GM18867 (cell line): Measurements from ENCODE around the gene SMPD3.

Source experiments
- ATAC-seq: cut with Tn5 transposase; IDR thresholded peaks from one replicate; pipeline ENCODE4 v1.9.1; 2021; ENCODE audit warnings: mild to moderate bottlenecking, moderate library complexity; ENCODE audit not compliant: unreplicated experiment

Gene SMPD3

DNA sequence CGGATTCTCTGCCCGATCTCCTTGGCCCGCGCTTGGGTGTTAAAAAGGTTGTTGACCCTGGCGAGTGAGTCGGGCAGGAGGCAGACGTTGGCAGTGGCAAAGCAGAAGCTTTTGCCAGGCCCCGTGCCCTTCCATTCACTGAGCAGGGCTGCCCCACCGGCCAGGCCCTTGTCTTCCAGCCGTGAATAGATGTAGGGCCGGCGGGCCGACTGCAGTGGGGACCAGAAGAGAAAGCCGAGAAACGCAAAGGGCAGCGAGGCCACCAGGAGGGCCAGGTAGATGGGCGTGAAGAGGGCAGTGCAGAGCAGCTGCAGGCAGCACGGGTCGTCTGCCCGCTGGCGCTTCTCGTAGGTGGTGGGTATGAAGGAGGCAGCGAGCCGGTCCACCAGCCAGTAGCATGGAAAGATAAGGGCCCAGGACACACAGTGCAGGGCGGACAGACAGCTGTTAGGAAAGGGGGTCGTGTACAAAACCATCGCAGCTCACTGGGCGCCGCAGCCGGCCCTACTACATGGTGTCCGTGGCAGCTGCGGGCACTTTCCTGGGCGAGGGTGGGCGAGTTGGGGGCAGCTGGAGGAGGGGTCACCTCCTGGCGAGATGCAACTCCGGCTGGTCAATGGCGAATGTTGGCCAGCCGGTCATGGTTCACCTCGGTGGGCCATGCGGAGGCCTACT, 76.5 kb downstream of the SMPD3 start:
- no peak for ATAC-seq

DNA sequence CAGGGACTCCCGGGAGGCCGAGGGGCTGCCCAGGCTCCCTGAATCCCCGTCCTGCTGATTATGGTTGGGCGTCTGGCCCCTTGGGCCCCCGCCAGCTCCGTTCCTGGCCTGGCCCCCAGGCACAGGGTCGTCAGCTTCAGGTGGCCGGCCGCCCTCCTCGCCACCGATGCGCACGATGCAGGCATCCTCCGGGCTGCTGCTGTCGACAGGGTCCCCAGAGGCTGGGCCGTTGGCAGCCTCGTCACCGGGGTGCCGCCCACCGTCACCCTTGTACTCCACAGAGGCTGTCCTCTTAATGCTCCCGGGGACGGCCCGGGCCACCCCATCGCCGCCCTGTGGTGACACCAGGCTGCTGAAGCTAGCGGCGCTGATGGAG, 77.0 kb downstream of the SMPD3 start:
- ATAC-seq: no peak

- ATAC-seq: no peak
Measured at GRCh38 chr16:68370581-68371275, 77.6 kb downstream of the SMPD3 start.

GRCh38 chr16:68369697-68370580, 78.4 kb downstream of the SMPD3 start:
- ATAC-seq: peak; percentile 60

GRCh38 chr16:68369168-68369567, 79.1 kb downstream of the SMPD3 start:
- no peak for ATAC-seq

- ATAC-seq: peak; percentile 41
Measured at GRCh38 chr16:68368301-68368888, 79.9 kb downstream of the SMPD3 start.

- no peak for ATAC-seq
Measured at GRCh38 chr16:68367891-68368290, 80.4 kb downstream of the SMPD3 start.

GRCh38 chr16:68367440-68367839, 80.9 kb downstream of the SMPD3 start:
- ATAC-seq: no peak

DNA sequence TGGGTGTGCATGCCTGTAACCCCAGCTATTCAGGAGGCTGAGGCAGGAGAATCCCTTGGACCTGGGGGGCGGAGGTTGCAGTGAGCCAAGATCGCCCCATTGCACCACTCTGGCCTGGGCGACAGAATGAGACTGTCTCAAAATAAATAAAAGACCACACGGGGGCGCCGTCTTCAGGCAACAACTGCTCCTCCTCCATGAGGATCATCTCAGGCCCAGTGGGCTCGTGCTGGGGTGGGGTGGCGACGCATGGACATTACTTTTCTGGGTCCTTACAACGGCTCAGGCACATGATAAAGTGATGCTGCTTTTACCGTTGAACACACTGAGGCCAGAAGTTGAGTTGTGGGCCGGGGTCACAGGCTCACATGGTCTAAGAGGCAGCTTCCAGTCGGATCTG, 81.3 kb downstream of the SMPD3 start:
- ATAC-seq: no peak

GRCh38 chr16:68366062-68366461, 82.2 kb downstream of the SMPD3 start:
- no peak for ATAC-seq

DNA sequence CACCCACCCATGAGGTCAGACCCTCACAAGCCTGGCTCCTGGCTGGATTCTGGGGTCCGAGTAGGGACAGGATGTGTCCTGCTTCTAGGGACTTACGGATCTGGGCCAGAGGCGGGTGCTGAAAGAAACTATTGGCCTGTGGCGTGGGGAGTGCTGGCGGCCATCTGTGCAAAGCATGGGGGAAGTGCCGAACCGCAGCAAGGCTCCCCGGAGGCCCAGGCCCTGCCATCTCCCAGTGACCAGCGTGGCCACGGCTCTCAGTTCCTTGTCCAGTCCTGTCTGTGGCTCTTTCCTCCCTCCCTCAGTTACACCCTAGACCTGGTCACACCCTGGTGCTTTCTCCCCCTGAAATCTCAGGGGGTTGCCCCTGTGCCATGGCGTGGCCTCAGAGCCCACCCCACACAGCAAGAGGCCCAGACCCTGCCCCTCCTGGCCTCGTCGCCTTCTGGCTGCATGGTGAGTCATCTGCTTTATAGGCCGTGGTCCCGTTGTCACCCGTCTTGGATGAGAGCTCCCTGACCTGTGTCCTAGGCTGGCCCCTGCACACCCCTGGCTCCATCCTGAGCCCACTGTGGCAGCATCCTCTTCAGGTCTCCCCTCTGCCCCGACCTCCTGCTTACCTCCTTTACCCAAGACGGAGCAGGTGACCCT, 83.0 kb downstream of the SMPD3 start:
- ATAC-seq: no peak

- no peak for ATAC-seq
Measured at GRCh38 chr16:68364561-68364998, 83.7 kb downstream of the SMPD3 start.

DNA sequence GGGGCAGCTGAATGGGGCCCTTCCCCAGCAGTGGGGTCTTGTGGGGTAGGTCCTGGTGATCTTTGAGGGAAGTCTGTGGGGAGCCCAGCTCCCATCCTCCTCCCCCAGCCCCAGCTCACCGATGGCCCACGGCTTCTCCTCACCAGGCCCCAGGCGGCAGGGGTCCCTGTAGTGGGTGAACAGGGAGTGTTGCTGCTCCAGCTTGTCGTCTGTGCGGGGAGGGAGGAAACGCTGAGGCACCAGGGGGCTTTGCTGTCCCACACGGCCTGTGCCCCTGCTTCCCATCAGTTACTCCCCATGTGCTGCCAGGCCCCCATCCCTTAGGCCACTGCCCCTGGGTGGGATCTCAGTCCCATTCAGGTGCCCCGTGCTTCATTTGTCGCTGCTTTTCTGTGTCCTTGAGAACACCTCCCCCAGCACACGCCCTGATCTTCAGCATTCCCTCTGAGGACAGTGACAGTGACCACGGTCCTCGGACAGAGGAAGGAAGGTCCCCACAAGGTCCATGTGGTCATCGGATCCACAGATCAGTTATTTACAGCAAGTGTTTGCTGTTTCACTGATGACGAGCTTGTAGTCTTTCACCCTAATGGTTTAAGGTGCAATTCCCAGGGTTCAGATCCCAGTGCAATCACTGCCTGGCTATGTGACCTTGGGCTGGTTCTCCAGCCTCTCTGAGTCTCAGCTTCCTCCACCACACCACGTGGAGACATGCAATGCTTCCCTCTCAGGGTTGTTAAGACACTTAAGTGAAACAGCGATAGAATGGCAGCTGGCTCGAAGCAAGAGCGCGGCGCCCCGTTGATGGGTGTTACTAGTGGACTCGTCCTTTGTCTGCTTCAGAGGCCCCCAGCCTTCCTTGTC, 84.4 kb downstream of the SMPD3 start:
- no peak for ATAC-seq

GRCh38 chr16:68362947-68363657, 85.2 kb downstream of the SMPD3 start:
- no peak for ATAC-seq

GRCh38 chr16:68362262-68362913, 85.9 kb downstream of the SMPD3 start:
- no peak for ATAC-seq

- no peak for ATAC-seq
Measured at GRCh38 chr16:68361485-68361884, 86.8 kb downstream of the SMPD3 start.

DNA sequence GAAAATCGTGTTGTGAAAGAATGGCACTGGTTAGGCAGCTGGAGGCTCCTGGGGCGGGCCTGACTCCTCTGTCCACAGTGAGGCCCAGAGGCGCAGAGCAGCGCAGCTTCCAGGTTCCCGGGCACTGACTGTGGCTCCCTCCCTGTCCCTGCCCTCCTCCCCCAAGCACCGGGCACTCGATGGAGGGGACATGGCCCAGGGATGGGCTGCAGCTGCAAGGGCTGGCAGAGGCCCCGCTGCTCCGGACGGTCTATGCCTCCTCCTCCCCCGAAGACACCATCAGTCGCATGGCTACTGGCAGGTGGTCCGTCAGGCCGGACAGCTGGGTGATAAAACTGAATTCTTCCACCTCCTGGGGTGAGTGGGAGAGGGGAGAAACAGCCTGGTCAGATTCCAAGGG, 87.4 kb downstream of the SMPD3 start:
- ATAC-seq: no peak

DNA sequence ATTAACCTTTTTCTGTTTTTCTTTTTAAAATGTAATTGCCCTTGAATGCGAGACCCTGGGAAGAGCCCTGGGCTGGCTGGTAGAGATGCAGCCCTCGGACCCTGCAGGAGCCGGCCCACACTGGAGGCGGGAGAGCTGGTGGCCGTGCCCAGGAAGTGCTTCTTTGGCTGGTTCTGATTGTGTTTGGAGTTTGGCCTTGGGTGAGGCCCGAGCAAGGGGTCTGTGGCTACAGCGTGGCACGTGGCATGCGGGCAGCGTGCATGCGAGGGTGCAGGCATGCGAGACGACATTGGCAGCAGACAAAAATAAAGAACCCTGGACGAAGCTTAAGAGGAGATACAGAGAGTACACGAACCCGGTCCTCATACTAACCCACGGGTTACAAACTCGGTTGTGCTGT, 87.8 kb downstream of the SMPD3 start:
- ATAC-seq: no peak
